Measurements from ENCODE around the gene UCMA. TPM values are rescaled to one million over a fixed set of nuclear protein-coding genes. Genes with fewer than 3 reads are reported as not detected.
"Not testable (repeated sequence)": the region's sequence is repeated elsewhere in the genome, so short reads cannot be mapped to it uniquely, and the experiment has no call there.

Gene UCMA, protein sequence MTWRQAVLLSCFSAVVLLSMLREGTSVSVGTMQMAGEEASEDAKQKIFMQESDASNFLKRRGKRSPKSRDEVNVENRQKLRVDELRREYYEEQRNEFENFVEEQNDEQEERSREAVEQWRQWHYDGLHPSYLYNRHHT
- under 1 TPM in 1 of 4 donors, not detected in 3; 0.69 TPM for total RNA-seq

DNA sequence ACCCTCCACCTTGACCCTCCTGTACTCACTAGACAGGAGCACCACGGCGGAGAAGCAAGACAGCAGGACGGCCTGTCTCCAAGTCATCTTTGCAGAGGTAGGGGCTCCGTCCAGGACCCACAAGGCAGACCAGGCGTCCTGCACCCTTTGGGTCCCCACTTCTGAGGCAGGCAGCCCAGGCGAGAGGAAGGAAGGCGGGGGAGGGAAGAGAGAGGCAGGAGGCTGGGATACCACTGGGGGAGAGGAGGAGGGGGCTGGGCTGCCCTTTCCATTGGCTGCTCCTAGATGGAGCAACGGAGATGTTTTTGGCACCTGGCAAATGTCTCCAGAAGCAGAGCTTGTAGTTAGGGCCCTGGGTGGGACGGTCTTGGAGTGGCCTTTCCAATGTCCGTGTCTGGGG lies at the start of gene UCMA:
TSS of gene UCMA (minus strand) at position 203 of the 400 bp plus-strand sequence. CDS start at position 87, 116 bp downstream.
- no peak within 1 kb of the TSS for H3K4me3 ChIP-seq
- no peaks in the 10 kb centered on the region for H3K36me3 ChIP-seq
- DNase-seq, result no peak
- intact Hi-C loops (cut with DNase I; ENCODE audit: low total_unique reads), result no loop called here
- TF ChIP-seq, protein P1, sequence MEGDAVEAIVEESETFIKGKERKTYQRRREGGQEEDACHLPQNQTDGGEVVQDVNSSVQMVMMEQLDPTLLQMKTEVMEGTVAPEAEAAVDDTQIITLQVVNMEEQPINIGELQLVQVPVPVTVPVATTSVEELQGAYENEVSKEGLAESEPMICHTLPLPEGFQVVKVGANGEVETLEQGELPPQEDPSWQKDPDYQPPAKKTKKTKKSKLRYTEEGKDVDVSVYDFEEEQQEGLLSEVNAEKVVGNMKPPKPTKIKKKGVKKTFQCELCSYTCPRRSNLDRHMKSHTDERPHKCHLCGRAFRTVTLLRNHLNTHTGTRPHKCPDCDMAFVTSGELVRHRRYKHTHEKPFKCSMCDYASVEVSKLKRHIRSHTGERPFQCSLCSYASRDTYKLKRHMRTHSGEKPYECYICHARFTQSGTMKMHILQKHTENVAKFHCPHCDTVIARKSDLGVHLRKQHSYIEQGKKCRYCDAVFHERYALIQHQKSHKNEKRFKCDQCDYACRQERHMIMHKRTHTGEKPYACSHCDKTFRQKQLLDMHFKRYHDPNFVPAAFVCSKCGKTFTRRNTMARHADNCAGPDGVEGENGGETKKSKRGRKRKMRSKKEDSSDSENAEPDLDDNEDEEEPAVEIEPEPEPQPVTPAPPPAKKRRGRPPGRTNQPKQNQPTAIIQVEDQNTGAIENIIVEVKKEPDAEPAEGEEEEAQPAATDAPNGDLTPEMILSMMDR (IDR thresholded peaks at IDR 0.05), result no peak
- TF ChIP-seq POLR2A (IDR thresholded peaks at IDR 0.05), result no peak
- no peaks in the 10 kb centered on the region for H3K27me3 ChIP-seq
- H3K27ac ChIP-seq, result no peak within 1 kb of the TSS
- no peaks in the 10 kb centered on the region for H3K9me3 ChIP-seq
- H3K4me1 ChIP-seq, result no peaks in the 10 kb centered on the region

DNA sequence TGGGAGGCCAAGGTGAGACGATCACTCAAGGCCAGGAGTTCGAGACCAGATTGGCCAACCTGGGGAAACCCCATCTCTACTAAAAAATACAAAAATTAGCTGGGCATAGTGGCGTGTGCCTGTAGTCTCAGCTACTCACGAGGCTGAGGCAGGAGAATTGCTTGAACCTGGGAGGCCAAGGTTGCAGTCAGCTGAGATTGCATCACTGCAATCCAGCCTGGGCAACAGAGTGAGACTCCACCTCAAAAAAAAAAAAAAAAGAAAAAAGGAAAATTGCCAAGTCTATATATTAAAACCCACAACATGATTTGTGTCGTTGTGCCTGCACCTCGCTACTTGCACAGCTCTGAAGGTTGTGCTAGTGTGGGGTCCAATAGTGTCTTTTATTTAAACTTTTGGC lies 48.2 kb upstream of the UCMA start:
- H3K36me3 ChIP-seq; H3K27ac ChIP-seq; intact Hi-C loops (cut with DNase I; ENCODE audit: low total_unique reads); H3K4me1 ChIP-seq; H3K4me3 ChIP-seq; H3K9me3 ChIP-seq; DNase-seq; H3K27me3 ChIP-seq: not testable (repeated sequence)

DNA sequence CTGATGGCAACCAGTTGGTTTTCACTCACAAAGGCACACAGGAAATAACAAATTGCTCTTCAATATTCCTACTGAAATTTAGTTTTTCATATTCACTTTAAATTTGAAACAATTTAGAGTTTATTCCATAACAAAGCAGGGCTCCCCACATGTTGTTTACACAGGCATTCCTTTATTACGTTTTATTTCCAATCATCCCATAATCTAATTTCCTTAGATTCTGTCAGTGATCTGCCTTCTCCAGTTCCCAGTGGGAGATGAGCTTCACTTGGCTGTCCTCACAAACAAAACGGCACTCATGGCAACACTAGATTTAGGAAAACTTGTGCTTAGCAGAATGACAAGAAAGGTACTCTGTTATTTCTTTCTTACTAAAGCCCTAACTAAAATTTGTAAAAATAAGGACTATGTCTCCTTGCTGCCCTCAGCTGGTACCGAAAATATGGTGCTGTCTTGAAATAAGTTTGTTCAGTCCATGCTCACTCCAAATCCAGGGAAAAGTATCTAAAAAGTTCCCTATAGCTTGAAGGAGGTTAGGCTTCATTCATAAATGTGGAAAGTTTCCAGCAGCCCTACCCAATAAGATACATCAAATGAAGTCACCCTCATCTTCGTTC lies 42.7 kb upstream of the UCMA start:
- H3K4me3 ChIP-seq, result no peak overlapping the region
- H3K36me3 ChIP-seq, result no peaks in the 10 kb centered on the region
- no peak for DNase-seq
- H3K4me1 ChIP-seq, result peaks cover 0 to 5% of the 10 kb centered on the region in 2 donors
- H3K27ac ChIP-seq, result no peak overlapping the region
- H3K9me3 ChIP-seq, result no peaks in the 10 kb centered on the region
- intact Hi-C loops (cut with DNase I; ENCODE audit: low total_unique reads), result no loop called here
- H3K27me3 ChIP-seq, result no peaks in the 10 kb centered on the region
- no peak for TF ChIP-seq POLR2A (IDR thresholded peaks at IDR 0.05)
- TF ChIP-seq, protein P1 (IDR thresholded peaks at IDR 0.05), result peak in 1 of 4 experiments; percentile 15

DNA sequence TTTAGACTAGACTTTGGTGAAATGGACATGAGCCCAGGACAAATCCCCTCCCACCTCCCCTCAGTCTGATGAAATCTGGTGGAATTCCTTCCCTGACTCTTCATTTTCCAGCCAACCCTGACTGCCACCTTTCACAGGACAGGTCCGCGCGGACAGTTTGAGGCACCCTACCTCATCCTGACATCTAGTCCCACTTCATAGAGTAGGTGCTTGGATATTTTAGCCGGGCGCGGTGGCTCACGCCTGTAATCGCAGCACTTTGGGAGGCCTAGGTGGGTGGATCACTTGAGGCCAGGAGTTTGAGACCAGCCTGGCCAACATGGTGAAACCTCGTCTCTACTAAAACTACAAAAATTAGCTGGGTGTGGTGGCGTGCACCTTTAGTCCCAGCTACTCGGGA lies 42.0 kb upstream of the UCMA start:
- DNase-seq; H3K27ac ChIP-seq; intact Hi-C loops (cut with DNase I; ENCODE audit: low total_unique reads): not testable (repeated sequence)

DNA sequence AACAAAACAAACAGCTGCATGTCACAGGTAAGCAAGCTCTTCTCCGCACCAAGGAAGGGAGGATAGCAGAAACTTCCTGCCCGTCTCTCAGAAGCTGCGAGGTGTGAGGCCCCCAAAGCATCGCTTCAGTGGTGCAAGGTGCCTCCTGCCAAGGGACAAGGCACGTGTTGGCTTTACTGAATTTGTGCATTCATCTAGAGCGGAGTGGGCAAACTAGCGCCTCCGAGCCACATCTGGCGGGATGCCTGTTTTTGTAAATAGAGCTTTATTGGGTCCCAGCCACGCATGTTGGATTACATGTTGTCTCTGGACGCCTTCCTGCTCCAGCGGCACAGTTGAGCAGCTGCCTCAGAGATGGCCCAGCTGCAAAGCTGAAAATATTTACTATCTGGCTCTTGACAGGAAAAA lies 38.0 kb upstream of the UCMA start:
- H3K4me1 ChIP-seq, result peaks cover 0 to 6% of the 10 kb centered on the region in 2 donors
- TF ChIP-seq, protein P1 (IDR thresholded peaks at IDR 0.05), result no peak
- no peak for TF ChIP-seq POLR2A (IDR thresholded peaks at IDR 0.05)
- H3K27ac ChIP-seq, result peak overlapping the region in 1 of 2 donors; percentile 29
- no peaks in the 10 kb centered on the region for H3K27me3 ChIP-seq
- intact Hi-C loops (cut with DNase I; ENCODE audit: low total_unique reads), result no loop called here
- no peaks in the 10 kb centered on the region for H3K36me3 ChIP-seq
- DNase-seq, result peak; percentile 33 to 53
- no peaks in the 10 kb centered on the region for H3K9me3 ChIP-seq
- H3K4me3 ChIP-seq, result no peak overlapping the region

More for the DNA sequence above, 42.0 kb upstream of the UCMA start:
- H3K36me3 ChIP-seq, H3K9me3 ChIP-seq, H3K27me3 ChIP-seq, H3K4me1 ChIP-seq, H3K4me3 ChIP-seq: not testable (repeated sequence)

DNA sequence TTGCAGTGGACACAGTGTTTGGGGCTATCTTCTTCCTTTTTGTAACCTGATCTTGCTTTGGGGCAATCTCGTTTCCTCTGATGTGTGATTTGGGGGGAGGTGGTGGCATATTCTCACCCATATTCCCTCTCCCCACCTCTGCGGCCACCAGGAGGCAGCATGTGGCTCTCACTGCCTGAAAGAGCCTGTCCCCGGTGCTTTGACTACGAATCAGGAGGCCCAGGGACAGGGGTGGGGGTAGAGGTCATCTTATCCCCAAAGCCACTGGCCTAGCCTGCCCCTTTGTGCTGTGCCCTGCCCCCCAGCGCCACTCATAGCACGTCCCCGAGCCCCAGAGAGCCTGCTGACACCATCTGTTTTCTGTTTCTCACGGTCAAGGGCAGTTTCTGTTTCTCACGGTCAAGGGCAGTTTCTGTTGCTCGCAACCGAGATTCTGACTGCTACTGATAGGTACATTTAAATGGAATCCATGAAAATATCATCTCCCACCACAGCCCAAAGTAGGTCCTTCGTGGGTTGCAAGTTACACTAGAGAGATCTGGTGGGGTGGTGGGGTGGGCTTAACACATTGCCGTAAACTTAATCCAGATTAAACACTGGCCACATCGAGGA lies 37.5 kb upstream of the UCMA start:
- Histone ChIP-seq H3K9me3 (no peaks in the 10 kb centered on the region), H3K27me3 (no peaks in the 10 kb centered on the region), H3K27ac (peak overlapping the region; percentile 7 to 29), H3K4me3 (no peak overlapping the region), H3K4me1 (peaks cover 0 to 6% of the 10 kb centered on the region in 2 donors), H3K36me3 (no peaks in the 10 kb centered on the region)
- peak; percentile 22 for DNase-seq
- TF ChIP-seq, protein P1 (IDR thresholded peaks at IDR 0.05), result peak in 1 of 4 experiments; percentile 20
- TF ChIP-seq POLR2A (IDR thresholded peaks at IDR 0.05), result no peak
- intact Hi-C loops (cut with DNase I; ENCODE audit: low total_unique reads), result no loop called here

Measured in uterus (tissue), 4 donors.